ENCODE data around the gene AREL1.

The AREL1 gene

DNA sequence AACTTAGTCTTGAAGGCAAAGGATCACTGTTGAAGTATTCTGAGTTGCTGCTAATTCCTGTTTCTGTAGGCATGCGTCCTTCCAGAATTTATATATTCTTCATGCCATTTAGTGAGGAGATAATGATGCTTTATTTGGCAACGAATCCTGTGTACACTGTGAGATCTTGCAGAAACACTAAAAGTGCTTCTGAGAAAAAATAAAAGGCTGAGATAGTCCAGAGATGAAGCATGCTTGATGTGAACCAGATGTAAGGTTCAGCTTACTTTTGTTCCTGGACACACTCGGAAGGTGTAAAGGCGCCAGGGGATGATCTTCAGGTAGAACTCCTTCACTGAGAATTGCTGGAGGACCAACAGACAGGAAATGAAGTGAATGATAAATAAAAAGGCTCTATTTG is 39.1 kb downstream of the AREL1 start:
- Histone ChIP-seq H3K27ac (ENCODE audit: low read depth, low read length) (no peak overlapping the region), H3K27me3 (ENCODE audit: insufficient read depth, low read length) (no peaks in the 10 kb centered on the region), H3K9ac (ENCODE audit: low read depth, low read length) (no peak overlapping the region), H3K9me3 (ENCODE audit: insufficient read depth, low read depth, low read length) (no peaks in the 10 kb centered on the region), H3K4me3 (ENCODE audit: low read length) (no peak overlapping the region), H3K4me1 (ENCODE audit: insufficient read depth, low read length) (no peaks in the 10 kb centered on the region), H3K36me3 (ENCODE audit: insufficient read depth, low read length) (peaks cover 84% of the 10 kb centered on the region)
- WGBS: 94% methylated on average over 3 of the region's 4 CpGs

DNA sequence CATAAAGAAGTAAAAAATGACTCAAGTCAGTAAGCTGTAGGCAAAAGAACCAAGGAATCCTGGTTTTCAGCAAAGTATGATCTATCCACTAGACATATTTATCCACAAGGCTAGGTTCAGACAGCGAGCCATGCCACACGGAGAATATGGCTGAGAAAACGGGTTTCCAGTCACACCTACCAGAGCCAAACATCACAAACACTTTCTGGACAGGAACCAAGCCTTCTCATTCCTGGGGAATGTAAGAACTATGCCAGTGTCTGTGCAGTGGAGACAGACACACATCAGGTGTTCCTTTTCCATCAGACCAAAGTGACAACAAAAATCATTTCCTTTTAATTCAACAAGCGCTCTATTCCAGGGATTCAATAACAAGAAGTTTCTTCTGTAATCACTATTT is 41.1 kb downstream of the AREL1 start:
- Histone ChIP-seq H3K9me3 (ENCODE audit: insufficient read depth, low read depth, low read length) (no peaks in the 10 kb centered on the region), H3K27me3 (ENCODE audit: insufficient read depth, low read length) (no peaks in the 10 kb centered on the region), H3K9ac (ENCODE audit: low read depth, low read length) (no peak overlapping the region), H3K4me1 (ENCODE audit: insufficient read depth, low read length) (no peaks in the 10 kb centered on the region), H3K36me3 (ENCODE audit: insufficient read depth, low read length) (peaks cover 97% of the 10 kb centered on the region), H3K4me3 (ENCODE audit: low read length) (no peak overlapping the region), H3K27ac (ENCODE audit: low read depth, low read length) (no peak overlapping the region)
- WGBS: 97% methylated on average over 4 of the region's 4 CpGs

DNA sequence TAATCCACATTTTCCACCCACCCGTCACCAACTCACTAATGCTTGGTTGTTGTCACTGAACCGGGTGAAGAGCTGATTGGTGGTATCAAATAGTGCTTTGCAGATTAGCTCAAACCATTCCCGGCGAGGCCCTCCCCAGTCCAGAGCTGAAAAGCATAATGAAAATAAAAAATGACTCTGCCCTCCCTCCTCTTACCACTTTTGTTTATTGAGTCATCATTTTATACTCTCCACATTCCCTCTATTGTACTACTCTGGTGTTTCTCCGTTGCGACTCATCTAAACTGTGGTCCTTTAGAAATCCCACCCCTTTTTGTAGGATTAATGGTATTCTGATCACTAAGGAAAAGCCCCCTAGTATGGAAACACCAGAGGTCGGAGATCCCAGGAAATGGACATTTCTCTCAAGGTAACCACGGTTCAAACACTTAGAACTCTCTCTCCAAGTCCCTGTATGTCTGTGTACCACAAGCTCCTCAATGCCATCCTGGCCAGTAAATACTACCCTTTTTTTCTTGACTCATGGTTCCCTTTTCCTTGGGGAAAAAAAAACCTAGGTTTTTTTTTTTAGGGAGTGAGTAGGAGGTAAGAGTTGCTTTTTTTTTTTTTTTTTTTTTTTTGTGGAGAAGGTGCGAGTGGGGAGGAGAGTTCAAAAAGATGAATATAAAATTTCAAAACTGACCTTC is 42.0 kb downstream of the AREL1 start:
- Histone ChIP-seq H3K27me3 (ENCODE audit: insufficient read depth, low read length) (no peaks in the 10 kb centered on the region), H3K9me3 (ENCODE audit: insufficient read depth, low read depth, low read length) (no peaks in the 10 kb centered on the region), H3K36me3 (ENCODE audit: insufficient read depth, low read length) (peaks cover 98% of the 10 kb centered on the region), H3K9ac (ENCODE audit: low read depth, low read length) (no peak overlapping the region), H3K4me3 (ENCODE audit: low read length) (no peak overlapping the region), H3K27ac (ENCODE audit: low read depth, low read length) (no peak overlapping the region), H3K4me1 (ENCODE audit: insufficient read depth, low read length) (no peaks in the 10 kb centered on the region)
- 96% methylated on average over 8 of the region's 9 CpGs for WGBS

DNA sequence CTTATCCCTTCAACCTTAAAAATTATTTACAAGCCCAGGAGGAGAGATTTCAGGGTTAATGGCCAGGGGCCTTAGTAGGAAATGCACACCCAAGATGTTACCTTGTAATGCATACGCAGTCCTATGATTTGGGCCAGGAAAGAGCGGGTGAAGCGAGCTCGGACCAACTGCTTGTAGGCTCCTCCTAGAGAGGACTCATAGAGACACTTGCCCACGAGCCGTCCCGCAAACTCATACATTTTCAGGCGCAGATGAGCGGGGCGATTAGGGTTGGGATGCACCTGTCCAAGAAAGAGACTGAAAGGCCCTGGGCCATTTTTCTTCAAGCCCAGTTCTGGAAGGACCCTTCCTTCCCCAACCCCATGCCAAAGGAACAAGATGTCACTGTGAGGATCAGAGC is 43.0 kb downstream of the AREL1 start:
- Histone ChIP-seq H3K27ac (ENCODE audit: low read depth, low read length) (no peak overlapping the region), H3K36me3 (ENCODE audit: insufficient read depth, low read length) (peaks cover 97% of the 10 kb centered on the region)
- WGBS: 95% methylated on average over 10 of the region's 10 CpGs

DNA sequence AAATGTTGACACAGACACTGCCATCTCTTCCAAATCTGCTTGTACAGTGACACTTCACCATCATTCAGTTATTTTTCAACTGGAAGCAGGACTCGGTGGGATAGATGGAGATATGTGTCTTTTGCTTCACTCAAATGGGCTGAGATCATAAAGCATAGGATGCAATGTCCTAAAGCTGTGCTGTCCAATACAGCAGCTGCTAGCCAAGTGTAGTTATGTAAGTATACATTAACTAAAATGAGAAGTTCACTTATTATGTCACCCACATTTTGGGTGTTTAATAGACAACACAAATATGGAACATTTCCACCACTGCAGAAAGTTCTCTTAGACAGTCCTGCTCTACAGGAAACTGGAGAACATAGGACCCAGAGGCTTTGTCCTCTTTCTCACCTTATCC is 43.6 kb downstream of the AREL1 start:
- 84% methylated on average over 1 of the region's 1 CpG for WGBS

More for the DNA sequence above, 43.0 kb downstream of the AREL1 start:
- Histone ChIP-seq H3K9ac (ENCODE audit: low read depth, low read length) (no peak overlapping the region), H3K4me3 (ENCODE audit: low read length) (no peak overlapping the region), H3K27me3 (ENCODE audit: insufficient read depth, low read length) (no peaks in the 10 kb centered on the region), H3K4me1 (ENCODE audit: insufficient read depth, low read length) (no peaks in the 10 kb centered on the region), H3K9me3 (ENCODE audit: insufficient read depth, low read depth, low read length) (no peaks in the 10 kb centered on the region)

DNA sequence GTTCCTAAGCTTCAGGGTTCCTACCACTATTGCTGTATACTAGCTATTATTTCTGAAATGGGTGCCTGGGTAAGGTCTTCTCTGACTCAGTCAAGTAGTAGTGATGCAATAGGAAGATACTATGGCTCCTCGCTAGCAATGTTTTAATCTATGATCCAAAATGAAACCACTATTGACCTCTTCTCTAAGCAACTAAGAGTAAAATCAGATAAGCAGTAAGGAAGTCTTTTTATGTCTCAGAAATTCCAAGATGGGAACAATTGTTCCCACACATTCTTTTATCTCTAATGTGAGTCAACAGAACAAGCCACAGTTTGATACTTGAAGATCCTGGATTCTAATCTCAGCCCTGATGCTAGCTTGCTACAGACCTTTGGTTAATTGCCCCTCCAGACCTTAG is 45.1 kb downstream of the AREL1 start:
- Histone ChIP-seq H3K27me3 (ENCODE audit: insufficient read depth, low read length) (no peaks in the 10 kb centered on the region), H3K9ac (ENCODE audit: low read depth, low read length) (no peak overlapping the region), H3K9me3 (ENCODE audit: insufficient read depth, low read depth, low read length) (no peaks in the 10 kb centered on the region), H3K36me3 (ENCODE audit: insufficient read depth, low read length) (peaks cover 94% of the 10 kb centered on the region), H3K4me3 (ENCODE audit: low read length) (no peak overlapping the region), H3K4me1 (ENCODE audit: insufficient read depth, low read length) (no peaks in the 10 kb centered on the region), H3K27ac (ENCODE audit: low read depth, low read length) (no peak overlapping the region)
- WGBS: 100% methylated on average over 1 of the region's 1 CpG

More for the DNA sequence above, 43.6 kb downstream of the AREL1 start:
- H3K4me1 ChIP-seq (ENCODE audit: insufficient read depth, low read length): no peaks in the 10 kb centered on the region
- H3K4me3 ChIP-seq (ENCODE audit: low read length): no peak overlapping the region
- no peaks in the 10 kb centered on the region for H3K9me3 ChIP-seq (ENCODE audit: insufficient read depth, low read depth, low read length)
- no peak overlapping the region for H3K27ac ChIP-seq (ENCODE audit: low read depth, low read length)
- H3K36me3 ChIP-seq (ENCODE audit: insufficient read depth, low read length): peaks cover 94% of the 10 kb centered on the region
- H3K27me3 ChIP-seq (ENCODE audit: insufficient read depth, low read length): no peaks in the 10 kb centered on the region
- H3K9ac ChIP-seq (ENCODE audit: low read depth, low read length): no peak overlapping the region

DNA sequence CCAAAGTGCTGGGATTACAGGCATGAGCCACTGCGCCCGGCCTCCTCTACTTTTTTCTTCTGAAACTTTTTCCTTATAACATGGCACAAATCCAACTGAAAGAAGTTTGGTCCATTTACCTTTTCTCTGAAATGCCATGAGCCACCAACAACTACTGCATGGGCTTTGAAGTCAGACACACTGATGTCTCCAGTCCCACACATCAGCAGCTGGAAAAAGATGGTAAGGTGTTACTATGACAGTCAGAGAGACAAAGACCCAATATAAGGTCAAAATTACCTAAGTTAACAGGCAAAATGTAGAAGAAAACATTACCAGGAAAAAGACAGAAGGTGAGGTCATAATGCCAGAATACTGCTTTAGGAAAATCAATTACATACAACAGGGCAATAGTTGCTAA is 48.2 kb downstream of the AREL1 start:
- Histone ChIP-seq H3K9ac (ENCODE audit: low read depth, low read length) (no peak overlapping the region), H3K27ac (ENCODE audit: low read depth, low read length) (no peak overlapping the region), H3K27me3 (ENCODE audit: insufficient read depth, low read length) (no peaks in the 10 kb centered on the region), H3K4me3 (ENCODE audit: low read length) (no peak overlapping the region), H3K4me1 (ENCODE audit: insufficient read depth, low read length) (no peaks in the 10 kb centered on the region), H3K9me3 (ENCODE audit: insufficient read depth, low read depth, low read length) (no peaks in the 10 kb centered on the region), H3K36me3 (ENCODE audit: insufficient read depth, low read length) (peaks cover 92% of the 10 kb centered on the region)
- 89% methylated on average over 2 of the region's 2 CpGs for WGBS

DNA sequence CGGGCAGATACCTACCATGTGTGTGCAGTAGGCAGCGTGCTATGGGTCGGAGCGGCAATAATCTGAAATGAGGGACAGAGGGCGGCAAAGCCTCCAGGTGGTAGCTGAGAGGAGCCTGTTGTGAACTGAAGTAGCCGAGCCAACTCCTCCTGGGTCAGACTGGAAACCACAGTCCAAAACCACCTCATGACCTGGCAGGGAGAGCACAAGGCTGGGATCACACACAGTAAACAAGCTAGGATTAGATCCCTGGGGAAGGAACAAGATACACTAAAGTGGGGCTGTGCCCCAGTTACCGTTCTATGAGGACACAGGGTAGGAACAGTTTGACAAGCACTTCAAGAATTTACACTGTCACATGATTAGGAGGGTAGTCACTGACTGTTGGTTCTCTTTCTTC is 49.0 kb downstream of the AREL1 start:
- H3K4me3 ChIP-seq (ENCODE audit: low read length): no peak overlapping the region
- no peaks in the 10 kb centered on the region for H3K27me3 ChIP-seq (ENCODE audit: insufficient read depth, low read length)
- H3K9me3 ChIP-seq (ENCODE audit: insufficient read depth, low read depth, low read length): no peaks in the 10 kb centered on the region
- peaks cover 87% of the 10 kb centered on the region for H3K36me3 ChIP-seq (ENCODE audit: insufficient read depth, low read length)
- no peak overlapping the region for H3K27ac ChIP-seq (ENCODE audit: low read depth, low read length)
- H3K4me1 ChIP-seq (ENCODE audit: insufficient read depth, low read length): no peaks in the 10 kb centered on the region
- 98% methylated on average over 7 of the region's 7 CpGs for WGBS
- H3K9ac ChIP-seq (ENCODE audit: low read depth, low read length): no peak overlapping the region

DNA sequence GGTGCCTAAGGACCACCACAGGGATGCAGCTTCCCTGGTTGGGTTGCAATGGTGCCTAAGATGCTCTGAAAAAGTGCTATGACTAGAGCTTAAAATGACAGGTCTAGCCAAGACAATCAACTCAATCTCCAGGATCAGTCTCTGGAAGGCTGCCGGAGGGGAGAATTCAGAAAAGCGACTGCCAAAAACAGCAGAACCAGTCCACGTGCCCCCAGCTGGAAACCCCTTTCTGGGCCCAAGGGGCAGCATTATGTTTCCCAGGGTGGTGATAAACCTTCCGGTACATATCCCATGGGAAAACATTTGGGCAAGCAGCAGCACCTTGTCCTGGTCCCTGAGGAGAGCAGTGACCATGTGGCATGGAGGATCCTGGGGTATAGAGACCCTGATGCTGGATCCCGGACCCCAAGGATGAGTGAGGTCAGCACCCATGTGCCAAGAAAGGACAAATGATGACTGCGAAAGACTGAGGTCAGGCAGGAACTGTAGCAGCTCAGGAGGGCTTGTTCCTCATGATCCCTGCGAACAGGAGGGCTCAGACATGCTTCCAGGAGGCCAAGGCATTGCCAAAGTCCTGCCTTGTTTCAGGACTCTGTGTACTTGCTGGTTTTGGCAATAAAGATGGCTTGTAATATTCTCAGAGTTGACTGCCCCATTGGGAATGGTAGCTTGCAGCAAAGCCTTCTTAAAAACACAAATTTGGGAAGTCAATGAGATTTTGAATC is 51.0 kb downstream of the AREL1 start:
- Histone ChIP-seq H3K9me3 (ENCODE audit: insufficient read depth, low read depth, low read length) (no peaks in the 10 kb centered on the region), H3K4me1 (ENCODE audit: insufficient read depth, low read length) (no peaks in the 10 kb centered on the region), H3K9ac (ENCODE audit: low read depth, low read length) (no peak overlapping the region), H3K36me3 (ENCODE audit: insufficient read depth, low read length) (peaks cover 67% of the 10 kb centered on the region), H3K27ac (ENCODE audit: low read depth, low read length) (no peak overlapping the region), H3K4me3 (ENCODE audit: low read length) (no peak overlapping the region), H3K27me3 (ENCODE audit: insufficient read depth, low read length) (no peaks in the 10 kb centered on the region)
- 95% methylated on average over 7 of the region's 7 CpGs for WGBS

DNA sequence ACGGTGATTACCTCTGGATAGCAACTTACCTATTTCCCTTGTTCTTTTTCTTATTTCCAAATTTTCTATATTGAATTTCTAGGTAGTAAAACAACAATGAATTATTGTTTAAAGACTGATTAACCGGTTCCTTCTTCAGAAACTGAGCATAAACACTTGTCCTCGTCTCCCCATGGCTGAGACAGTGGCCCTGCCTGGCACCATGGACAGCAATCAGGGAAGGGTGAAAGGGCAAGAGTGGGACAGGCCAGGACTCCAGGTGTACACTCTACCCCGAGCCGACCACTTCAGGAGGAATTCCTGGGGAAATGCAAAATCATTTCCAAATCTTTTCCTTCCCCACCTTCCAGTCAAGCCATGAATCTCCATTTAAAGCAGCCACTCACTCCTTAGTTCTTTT is 52.0 kb downstream of the AREL1 start:
- Histone ChIP-seq H3K9me3 (ENCODE audit: insufficient read depth, low read depth, low read length) (no peaks in the 10 kb centered on the region), H3K4me3 (ENCODE audit: low read length) (no peak overlapping the region), H3K4me1 (ENCODE audit: insufficient read depth, low read length) (no peaks in the 10 kb centered on the region), H3K27me3 (ENCODE audit: insufficient read depth, low read length) (no peaks in the 10 kb centered on the region), H3K36me3 (ENCODE audit: insufficient read depth, low read length) (peaks cover 57% of the 10 kb centered on the region), H3K9ac (ENCODE audit: low read depth, low read length) (no peak overlapping the region), H3K27ac (ENCODE audit: low read depth, low read length) (no peak overlapping the region)
- 93% methylated on average over 4 of the region's 5 CpGs for WGBS

DNA sequence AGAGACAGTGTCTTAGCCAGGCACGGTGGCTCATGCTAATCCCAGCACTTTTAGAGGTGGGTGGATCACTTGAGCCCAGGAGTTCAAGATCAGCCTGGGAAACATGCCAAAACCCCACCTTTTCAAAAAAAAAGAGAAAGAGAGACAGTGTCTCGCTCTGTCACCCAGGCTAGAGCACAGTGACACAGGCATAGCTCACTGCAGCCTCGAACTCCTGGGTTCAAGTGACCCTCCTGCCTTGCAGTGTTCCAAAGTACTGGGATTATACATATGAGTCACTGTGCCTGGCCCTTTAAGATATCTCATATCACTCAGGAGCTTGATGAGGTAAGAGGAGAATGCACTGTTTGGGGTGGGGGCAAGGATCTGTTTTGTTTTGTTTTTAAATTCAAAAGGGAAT is 52.7 kb downstream of the AREL1 start:
- Histone ChIP-seq H3K4me1 (ENCODE audit: insufficient read depth, low read length) (no peaks in the 10 kb centered on the region), H3K36me3 (ENCODE audit: insufficient read depth, low read length) (peaks cover 51% of the 10 kb centered on the region), H3K9me3 (ENCODE audit: insufficient read depth, low read depth, low read length) (no peaks in the 10 kb centered on the region), H3K27me3 (ENCODE audit: insufficient read depth, low read length) (no peaks in the 10 kb centered on the region), H3K9ac (ENCODE audit: low read depth, low read length) (no peak overlapping the region), H3K27ac (ENCODE audit: low read depth, low read length) (no peak overlapping the region), H3K4me3 (ENCODE audit: low read length) (no peak overlapping the region)
- WGBS: 94% methylated on average over 3 of the region's 3 CpGs

Measured in HUES64 (cell line).